Spleen (tissue), 13 donors: ENCODE measurements around the gene HTR1E. TPM values are rescaled to one million over a fixed set of nuclear protein-coding genes. Genes with fewer than 3 reads are reported as not detected.
"Not testable (repeated sequence)": the region's sequence is repeated elsewhere in the genome, so short reads cannot be mapped to it uniquely, and the experiment has no call there.

Source experiments
- DNase-seq: peaks from one replicate; pipeline ENCODE4 v3.0.0-alpha.2; 2020
- H3K27ac ChIP-seq, 8 donors: fragments of 200-600 bp; sonication (generic) in 7 of 8; 1 replicate in 4 of 8; 2 replicates in 4 of 8; pipeline versions ENCODE4 v1.5.0 to v1.8.0; 2016 to 2021; ENCODE audit warnings: inconsistent platforms in 4 of 8, mild to moderate bottlenecking in 4 of 8, moderate library complexity in 1 of 8
- H3K27me3 ChIP-seq, 7 donors: fragments of 200-600 bp; sonication (generic) in 6 of 7; replicated peaks in 1 of 7; 1 replicate in 4 of 7; 2 replicates in 3 of 7; pipeline versions ENCODE4 v1.5.0 to v1.8.0; 2016 to 2021; ENCODE audit warnings: inconsistent platforms in 3 of 7, mild to moderate bottlenecking in 1 of 7
- H3K36me3 ChIP-seq, 6 donors: fragments of 200-600 bp; sonication (generic) in 5 of 6; 1 replicate in 4 of 6; 2 replicates in 2 of 6; pipeline versions ENCODE4 v1.5.0 to v1.8.0; 2016 to 2021; ENCODE audit warnings: inconsistent platforms in 2 of 6
- H3K4me1 ChIP-seq, 6 donors: fragments of 200-600 bp; sonication (generic) in 5 of 6; 1 replicate in 3 of 6; 2 replicates in 3 of 6; pipeline versions ENCODE4 v1.5.0 to v1.8.0; 2016 to 2021; ENCODE audit warnings: inconsistent platforms in 3 of 6
- H3K4me3 ChIP-seq, 8 donors: fragments of 200-600 bp; sonication (generic) in 7 of 8; 1 replicate in 4 of 8; 2 replicates in 4 of 8; pipeline versions ENCODE4 v1.5.0 to v1.8.0; 2016 to 2021; ENCODE audit warnings: inconsistent platforms in 4 of 8, mild to moderate bottlenecking in 4 of 8, moderate library complexity in 2 of 8
- H3K9me3 ChIP-seq, 8 donors: fragments of 200-600 bp; sonication (generic) in 7 of 8; 1 replicate in 4 of 8; 2 replicates in 4 of 8; pipeline versions ENCODE4 v1.5.0 to v1.8.0; 2016 to 2021; ENCODE audit warnings: inconsistent platforms in 4 of 8
- POLR2A ChIP-seq, 3 donors: fragments of 450-650 bp; IDR thresholded peaks; one replicate each; pipeline ENCODE4 v1.5.1; 2017; ENCODE audit warnings: antibody characterized with exemption in 3 of 3, mild to moderate bottlenecking in 1 of 3
- POLR2AphosphoS5 ChIP-seq, 3 donors: sonication (generic); formaldehyde crosslinking; IDR thresholded peaks; one replicate each; pipeline ENCODE4 v1.5.1; 2017; ENCODE audit warnings: antibody characterized with exemption in 3 of 3
- WGBS, 5 donors: extraction: QIAGEN DNeasy Blood & Tissue Kit in 3 of 5; methylation state at CpG; one replicate each; pipeline versions ENCODE4 v1.1.5 to v1.1.7; 2013 to 2018; 5-methylcytosine and 5-hydroxymethylcytosine counted together
- intact Hi-C: fragments of 100-400 bp; cut with DNase I; formaldehyde crosslinking; loops from one replicate; pipeline ENCODE4 v1.15.0; 2023; ENCODE audit warnings: low total_unique reads
- long read RNA-seq, 2 donors: transcript quantifications; one replicate each; lab custom pipeline, GENCODE V29; 2026
- polyA plus RNA-seq, 3 donors: library from polyadenylated mRNA; stranded (reverse); fragments of 200-250 nt; gene quantifications; one replicate each; pipeline ENCODE4 v1.2.1, GENCODE V29; 2013
- total RNA-seq, 7 donors: library from RNA; depleted of rRNA in 3 of 7; stranded (reverse); fragments of >200 nt in 3 of 7; fragmentation: NEBNext Ultra II Directional in 4 of 7; extraction: Animal tissue kit (Norgen Biotek cat#: 25700) in 4 of 7; gene quantifications; one replicate each; pipeline versions ENCODE4 v1.1.0 to v1.2.1, GENCODE V29; 2016 to 2021
- TF ChIP-seq, protein P1 (sequence below), 11 experiments: fragments of 200-600 bp in 7 of 11; fragments of 450-650 bp in 4 of 11; sonication (generic) in 4 of 11; IDR thresholded peaks in 8 of 11; conservative IDR thresholded peaks in 3 of 11; 1 replicate in 7 of 11; 2 replicates in 4 of 11; pipeline versions ENCODE4 v1.4.0 to v1.8.0; 2016 to 2021; ENCODE audit warnings: antibody characterized with exemption in 11 of 11, inconsistent platforms in 4 of 11, mild to moderate bottlenecking in 1 of 11
- donor health status: healthy with polysubstance abuse.
- donor health status: DM: no; HTN: no; CAD: no; lungs with moderate emphysema.
- donor health status: DM: no; HTN: no; CAD: no.
- donor health status: Bipolar disorder and iron deficiency.
- donor health status: healthy.
- donor health status: DM: no; HTN: no; CAD: no.
- donor health status: DM: yes; HTN: yes; CAD: no.

The HTR1E gene, protein sequence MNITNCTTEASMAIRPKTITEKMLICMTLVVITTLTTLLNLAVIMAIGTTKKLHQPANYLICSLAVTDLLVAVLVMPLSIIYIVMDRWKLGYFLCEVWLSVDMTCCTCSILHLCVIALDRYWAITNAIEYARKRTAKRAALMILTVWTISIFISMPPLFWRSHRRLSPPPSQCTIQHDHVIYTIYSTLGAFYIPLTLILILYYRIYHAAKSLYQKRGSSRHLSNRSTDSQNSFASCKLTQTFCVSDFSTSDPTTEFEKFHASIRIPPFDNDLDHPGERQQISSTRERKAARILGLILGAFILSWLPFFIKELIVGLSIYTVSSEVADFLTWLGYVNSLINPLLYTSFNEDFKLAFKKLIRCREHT
- total RNA-seq (not detected), polyA plus RNA-seq (not detected)
- long read RNA-seq, donor 1, result 0 reads
- long read RNA-seq, donor 2, result 0 reads

GRCh38 chr6:86937219-86938079 lies at the start of gene HTR1E:
Gene HTR1E, plus strand, starts transcription at chr6:86937528. Its CDS starts 77,807 bp downstream, at chr6:87015335.
- Histone ChIP-seq H3K4me1 (peaks cover 0 to 11% (median 5%) of the 10 kb centered on the region in 6 donors), H3K9me3 (no peaks in the 10 kb centered on the region), H3K36me3 (no peaks in the 10 kb centered on the region), H3K27ac (no peak within 1 kb of the TSS), H3K4me3 (peak within 1 kb of the TSS in 6 of 8 donors; percentile 1 to 50 (median 10)), H3K27me3 (peaks cover 0 to 65% (median 38%) of the 10 kb centered on the region in 7 donors)
- intact Hi-C loops, result no loop called here
- WGBS, 5 donors, result 2 to 12% (median 5%) methylated on average over 41 to 55 of the region's 55 CpGs
- no peak for TF ChIP-seq POLR2AphosphoS5 (IDR thresholded peaks at IDR 0.05)
- TF ChIP-seq, protein P1, sequence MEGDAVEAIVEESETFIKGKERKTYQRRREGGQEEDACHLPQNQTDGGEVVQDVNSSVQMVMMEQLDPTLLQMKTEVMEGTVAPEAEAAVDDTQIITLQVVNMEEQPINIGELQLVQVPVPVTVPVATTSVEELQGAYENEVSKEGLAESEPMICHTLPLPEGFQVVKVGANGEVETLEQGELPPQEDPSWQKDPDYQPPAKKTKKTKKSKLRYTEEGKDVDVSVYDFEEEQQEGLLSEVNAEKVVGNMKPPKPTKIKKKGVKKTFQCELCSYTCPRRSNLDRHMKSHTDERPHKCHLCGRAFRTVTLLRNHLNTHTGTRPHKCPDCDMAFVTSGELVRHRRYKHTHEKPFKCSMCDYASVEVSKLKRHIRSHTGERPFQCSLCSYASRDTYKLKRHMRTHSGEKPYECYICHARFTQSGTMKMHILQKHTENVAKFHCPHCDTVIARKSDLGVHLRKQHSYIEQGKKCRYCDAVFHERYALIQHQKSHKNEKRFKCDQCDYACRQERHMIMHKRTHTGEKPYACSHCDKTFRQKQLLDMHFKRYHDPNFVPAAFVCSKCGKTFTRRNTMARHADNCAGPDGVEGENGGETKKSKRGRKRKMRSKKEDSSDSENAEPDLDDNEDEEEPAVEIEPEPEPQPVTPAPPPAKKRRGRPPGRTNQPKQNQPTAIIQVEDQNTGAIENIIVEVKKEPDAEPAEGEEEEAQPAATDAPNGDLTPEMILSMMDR (IDR thresholded peaks at IDR 0.05 in 8 of 11, conservative IDR thresholded peaks at IDR 0.05 in 3 of 11), result peak in 7 of 11 experiments; percentile 15 to 40 (median 25)
- DNase-seq, result no peak

- intact Hi-C loops, result no loop called here
- H3K9me3 ChIP-seq, result peaks cover 0 to 49% (median 17%) of the 10 kb centered on the region in 8 donors
- WGBS, 5 donors, result 36 to 47% (median 45%) methylated on average over 4 of the region's 4 CpGs
- no peaks in the 10 kb centered on the region for H3K36me3 ChIP-seq
- no peak overlapping the region for H3K4me3 ChIP-seq
- TF ChIP-seq POLR2A (IDR thresholded peaks at IDR 0.05) (no peak), POLR2AphosphoS5 (IDR thresholded peaks at IDR 0.05) (no peak)
- TF ChIP-seq, protein P1 (IDR thresholded peaks at IDR 0.05 in 8 of 11, conservative IDR thresholded peaks at IDR 0.05 in 3 of 11), result no peak
- no peaks in the 10 kb centered on the region for H3K27me3 ChIP-seq
- no peaks in the 10 kb centered on the region for H3K4me1 ChIP-seq
- no peak overlapping the region for H3K27ac ChIP-seq
- DNase-seq, result no peak
Measured at GRCh38 chr6:86888301-86888700, 49.0 kb upstream of the HTR1E start.

DNA sequence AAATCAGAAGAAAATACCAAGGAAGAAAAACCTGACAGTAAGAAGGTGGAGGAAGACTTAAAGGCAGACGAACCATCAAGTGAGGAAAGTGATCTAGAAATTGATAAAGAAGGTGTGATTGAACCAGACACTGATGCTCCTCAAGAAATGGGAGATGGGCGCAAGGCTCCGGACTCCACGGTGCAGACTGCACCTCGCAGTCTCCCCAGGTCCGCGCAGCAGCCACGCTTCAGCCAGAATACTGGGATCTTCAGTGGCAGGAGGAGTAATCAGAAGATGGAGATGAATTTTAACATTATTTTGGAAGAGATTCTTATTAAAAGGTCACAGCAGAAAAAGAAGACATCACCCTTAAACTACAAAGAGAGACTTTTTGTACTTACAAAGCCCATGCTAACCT lies 40.1 kb upstream of the HTR1E start:
- 90 to 98% (median 93%) methylated on average over 8 of the region's 8 CpGs for WGBS, 5 donors
- peaks cover 0 to 11% (median 0%) of the 10 kb centered on the region in 8 donors for H3K9me3 ChIP-seq

DNA sequence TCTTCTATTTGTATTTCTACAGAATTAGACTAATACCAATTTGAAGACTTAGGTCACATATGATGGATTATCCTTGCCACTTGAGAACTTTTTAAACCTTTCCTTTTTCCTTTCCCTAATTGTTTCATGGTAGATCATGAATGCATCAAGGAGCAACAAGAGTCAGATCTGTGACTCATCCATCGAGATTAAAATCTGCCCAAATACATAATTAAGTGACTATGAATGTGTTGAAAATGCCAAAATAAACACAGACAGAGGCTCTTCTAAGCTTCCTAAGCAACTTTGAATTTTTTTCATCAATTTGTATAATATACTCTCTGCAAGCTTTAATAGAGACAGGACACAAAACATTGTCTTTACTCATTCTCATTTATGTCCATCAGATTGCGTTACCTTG lies 23.5 kb upstream of the HTR1E start:
- Histone ChIP-seq H3K27ac (no peak overlapping the region), H3K9me3 (peaks cover 0 to 9% (median 0%) of the 10 kb centered on the region in 8 donors), H3K4me3 (no peak overlapping the region), H3K36me3 (no peaks in the 10 kb centered on the region), H3K4me1 (no peaks in the 10 kb centered on the region), H3K27me3 (peaks cover 0 to 7% (median 0%) of the 10 kb centered on the region in 7 donors)
- WGBS, 5 donors, result 80 to 89% (median 86%) methylated on average over 2 of the region's 2 CpGs
- intact Hi-C loops, result no loop called here
- no peak for TF ChIP-seq POLR2A (IDR thresholded peaks at IDR 0.05)
- TF ChIP-seq POLR2AphosphoS5 (IDR thresholded peaks at IDR 0.05), result no peak
- DNase-seq, result no peak

More for the DNA sequence above, 40.1 kb upstream of the HTR1E start:
- H3K4me1 ChIP-seq, H3K27ac ChIP-seq, H3K36me3 ChIP-seq, DNase-seq, intact Hi-C loops, H3K27me3 ChIP-seq, H3K4me3 ChIP-seq: not testable (repeated sequence)
